ENCODE results near the gene MMAB. TPM values are rescaled to one million over a fixed set of nuclear protein-coding genes. Genes with fewer than 3 reads are reported as not detected.

The MMAB gene
- total and polyA plus RNA-seq, 5 donors = 37.0 to 50.7 (median 43.4) TPM

DNA sequence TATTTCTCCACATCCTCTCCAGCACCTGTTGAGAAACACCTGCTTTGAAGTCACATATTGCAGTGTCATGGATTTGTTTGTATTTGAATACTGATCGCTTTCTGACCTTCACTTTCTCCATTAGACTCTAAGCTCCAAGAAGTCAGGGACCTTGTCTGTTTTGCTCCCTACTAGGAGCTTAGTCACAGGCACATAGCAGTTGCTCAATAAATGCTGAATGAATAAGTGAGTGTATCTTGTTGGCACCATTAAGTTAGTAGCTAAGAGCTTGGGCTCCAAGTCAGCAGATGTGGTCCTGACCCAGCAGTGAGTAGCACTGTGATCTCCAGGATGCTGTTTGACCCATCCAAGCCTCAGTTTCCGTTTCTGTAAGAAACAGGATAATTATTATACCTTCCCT lies 10.4 kb upstream of the MMAB start:
- Histone ChIP-seq H3K27ac (ENCODE audit: low read length) (no peak overlapping the region), H3K9me3 (ENCODE audit: control insufficient read depth, low read length) (no peaks in the 10 kb centered on the region), H3K4me1 (ENCODE audit: control insufficient read depth, insufficient read depth, low read length) (no peaks in the 10 kb centered on the region), H3K27me3 (ENCODE audit: control insufficient read depth, insufficient read depth) (no peaks in the 10 kb centered on the region), H3K4me3 (ENCODE audit: low read length) (no peak overlapping the region)
- DNase-seq (no peak), ATAC-seq (no peak)
- intact Hi-C loops (cut with DNase I) = no loop called here
- WGBS = 95% methylated on average over 2 of the region's 2 CpGs

DNA sequence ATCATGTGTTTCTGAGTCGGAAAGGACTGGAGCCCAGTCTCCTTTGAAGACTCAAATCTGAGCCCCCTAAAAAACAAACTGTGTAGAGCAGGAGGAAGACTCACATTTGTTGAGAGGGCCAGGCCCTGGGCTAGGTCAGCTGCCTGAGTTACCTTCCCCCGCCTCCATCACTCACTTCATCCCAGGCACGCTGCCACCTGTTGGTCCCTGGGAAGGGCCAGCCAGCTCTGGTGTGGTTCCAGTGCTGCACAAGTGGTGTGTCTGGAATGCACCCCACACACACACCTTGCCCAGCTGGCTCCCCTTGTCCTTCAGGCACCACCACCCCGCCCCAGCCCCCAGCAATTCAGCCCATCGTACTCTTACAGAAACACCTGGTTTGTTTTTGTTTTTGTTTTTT lies 9.3 kb upstream of the MMAB start:
- ATAC-seq = peak in 1 of 2 donors; percentile 8
- intact Hi-C loops (cut with DNase I) = no loop called here
- WGBS = 93% methylated on average over 5 of the region's 5 CpGs

DNA sequence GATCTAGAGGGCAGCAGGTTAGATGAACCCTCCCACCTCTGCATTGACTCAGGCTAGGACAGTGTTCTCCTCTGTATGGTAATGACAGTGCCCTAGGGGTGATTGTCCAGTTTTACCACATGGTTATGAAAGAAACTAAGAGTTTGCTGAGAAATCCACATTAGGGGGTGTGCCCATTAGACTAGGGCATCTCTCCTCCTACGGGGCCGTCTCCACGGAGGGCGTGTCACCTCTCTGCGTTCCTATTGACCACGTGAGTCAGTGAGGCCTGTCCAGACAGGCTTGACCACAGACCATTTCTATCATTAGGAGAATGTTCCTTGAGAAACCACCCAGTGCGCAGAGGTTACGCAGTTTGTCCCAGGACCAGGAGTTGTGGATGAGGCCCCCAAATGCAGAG lies 8.6 kb upstream of the MMAB start:
- Histone ChIP-seq H3K27ac (ENCODE audit: low read length) (no peak overlapping the region), H3K27me3 (ENCODE audit: control insufficient read depth, insufficient read depth) (no peaks in the 10 kb centered on the region), H3K4me3 (ENCODE audit: low read length) (no peak overlapping the region), H3K4me1 (ENCODE audit: control insufficient read depth, insufficient read depth, low read length) (no peaks in the 10 kb centered on the region), H3K9me3 (ENCODE audit: control insufficient read depth, low read length) (no peaks in the 10 kb centered on the region)
- no peak for DNase-seq
- no peak for ATAC-seq
- intact Hi-C loops (cut with DNase I) = no loop called here
- WGBS = 90% methylated on average over 8 of the region's 8 CpGs

More for the DNA sequence above, 9.3 kb upstream of the MMAB start:
- H3K9me3 ChIP-seq (ENCODE audit: control insufficient read depth, low read length) = no peaks in the 10 kb centered on the region
- H3K4me3 ChIP-seq (ENCODE audit: low read length) = no peak overlapping the region
- DNase-seq = no peak
- H3K27me3 ChIP-seq (ENCODE audit: control insufficient read depth, insufficient read depth) = no peaks in the 10 kb centered on the region
- no peaks in the 10 kb centered on the region for H3K4me1 ChIP-seq (ENCODE audit: control insufficient read depth, insufficient read depth, low read length)
- no peak overlapping the region for H3K27ac ChIP-seq (ENCODE audit: low read length)

GRCh38 chr12:109581334-109581691 lies 8.0 kb upstream of the MMAB start:
- WGBS = 91% methylated on average over 18 of the region's 18 CpGs
- intact Hi-C loops (cut with DNase I) = no loop called here
- Histone ChIP-seq H3K4me1 (ENCODE audit: control insufficient read depth, insufficient read depth, low read length) (no peaks in the 10 kb centered on the region), H3K9me3 (ENCODE audit: control insufficient read depth, low read length) (no peaks in the 10 kb centered on the region), H3K27ac (ENCODE audit: low read length) (no peak overlapping the region), H3K27me3 (ENCODE audit: control insufficient read depth, insufficient read depth) (no peaks in the 10 kb centered on the region), H3K4me3 (ENCODE audit: low read length) (no peak overlapping the region)
- ATAC-seq (no peak), DNase-seq (no peak)

GRCh38 chr12:109580684-109581333 lies 7.5 kb upstream of the MMAB start:
- no peaks in the 10 kb centered on the region for H3K27me3 ChIP-seq (ENCODE audit: control insufficient read depth, insufficient read depth)
- 90% methylated on average over 13 of the region's 13 CpGs for WGBS
- H3K4me3 ChIP-seq (ENCODE audit: low read length) = no peak overlapping the region
- no peaks in the 10 kb centered on the region for H3K9me3 ChIP-seq (ENCODE audit: control insufficient read depth, low read length)
- no peak overlapping the region for H3K27ac ChIP-seq (ENCODE audit: low read length)
- H3K4me1 ChIP-seq (ENCODE audit: control insufficient read depth, insufficient read depth, low read length) = no peaks in the 10 kb centered on the region
- ATAC-seq (no peak), DNase-seq (no peak)
- intact Hi-C loops (cut with DNase I) = no loop called here

DNA sequence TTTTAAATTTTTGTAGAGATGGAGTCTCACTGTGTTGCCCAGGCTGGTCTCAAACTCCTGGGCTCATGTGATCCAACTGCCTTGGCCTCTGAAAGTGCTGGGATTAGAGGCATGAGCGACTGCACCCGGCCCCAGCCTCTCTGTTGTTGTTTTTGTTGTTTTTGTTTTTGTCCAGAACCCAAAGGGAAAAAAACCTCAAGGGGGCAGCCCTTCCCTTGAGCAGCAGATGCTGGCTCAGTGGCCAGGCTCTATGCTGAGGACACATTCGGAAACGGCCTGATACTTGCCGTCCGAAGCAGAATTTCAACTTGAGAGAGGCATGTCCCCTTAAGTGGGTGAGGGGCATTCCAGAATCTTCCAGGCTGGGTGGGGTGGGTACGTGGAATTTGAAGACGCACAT lies 7.0 kb upstream of the MMAB start:
- no peak overlapping the region for H3K27ac ChIP-seq (ENCODE audit: low read length)
- no peaks in the 10 kb centered on the region for H3K27me3 ChIP-seq (ENCODE audit: control insufficient read depth, insufficient read depth)
- intact Hi-C loops (cut with DNase I) = no loop called here
- ATAC-seq (no peak), DNase-seq (no peak)
- H3K9me3 ChIP-seq (ENCODE audit: control insufficient read depth, low read length) = no peaks in the 10 kb centered on the region
- 83% methylated on average over 8 of the region's 8 CpGs for WGBS
- no peaks in the 10 kb centered on the region for H3K4me1 ChIP-seq (ENCODE audit: control insufficient read depth, insufficient read depth, low read length)
- no peak overlapping the region for H3K4me3 ChIP-seq (ENCODE audit: low read length)

DNA sequence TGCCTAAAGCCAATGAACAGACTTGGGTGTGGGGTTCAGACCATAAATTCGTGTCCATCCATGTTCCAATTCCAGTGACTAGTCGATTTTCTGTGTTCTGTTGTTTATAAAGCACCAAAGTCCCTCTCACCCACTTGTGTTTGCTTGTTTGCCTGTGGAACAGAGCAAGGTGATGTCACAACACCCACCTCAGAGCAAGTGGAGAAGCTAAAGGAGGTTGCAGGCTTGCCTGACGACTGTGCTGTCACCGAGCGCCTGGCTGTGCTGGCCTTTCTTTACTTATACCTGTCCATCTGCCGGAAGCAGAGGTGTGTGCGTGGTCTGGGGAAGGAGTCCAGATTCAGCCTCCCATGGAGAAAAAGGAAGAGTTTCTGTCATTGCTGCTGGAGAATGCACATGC lies 6.3 kb upstream of the MMAB start:
- Histone ChIP-seq H3K4me1 (ENCODE audit: control insufficient read depth, insufficient read depth, low read length) (no peaks in the 10 kb centered on the region), H3K9me3 (ENCODE audit: control insufficient read depth, low read length) (no peaks in the 10 kb centered on the region), H3K27me3 (ENCODE audit: control insufficient read depth, insufficient read depth) (no peaks in the 10 kb centered on the region), H3K27ac (ENCODE audit: low read length) (no peak overlapping the region), H3K4me3 (ENCODE audit: low read length) (no peak overlapping the region)
- intact Hi-C loops (cut with DNase I) = loop anchor here in 1 of 4 donors (10.0 kb wide), 1 partner anchor 65 kb away; no protein-coding TSS in a partner anchor
- ATAC-seq = no peak
- 89% methylated on average over 7 of the region's 7 CpGs for WGBS
- DNase-seq = no peak

DNA sequence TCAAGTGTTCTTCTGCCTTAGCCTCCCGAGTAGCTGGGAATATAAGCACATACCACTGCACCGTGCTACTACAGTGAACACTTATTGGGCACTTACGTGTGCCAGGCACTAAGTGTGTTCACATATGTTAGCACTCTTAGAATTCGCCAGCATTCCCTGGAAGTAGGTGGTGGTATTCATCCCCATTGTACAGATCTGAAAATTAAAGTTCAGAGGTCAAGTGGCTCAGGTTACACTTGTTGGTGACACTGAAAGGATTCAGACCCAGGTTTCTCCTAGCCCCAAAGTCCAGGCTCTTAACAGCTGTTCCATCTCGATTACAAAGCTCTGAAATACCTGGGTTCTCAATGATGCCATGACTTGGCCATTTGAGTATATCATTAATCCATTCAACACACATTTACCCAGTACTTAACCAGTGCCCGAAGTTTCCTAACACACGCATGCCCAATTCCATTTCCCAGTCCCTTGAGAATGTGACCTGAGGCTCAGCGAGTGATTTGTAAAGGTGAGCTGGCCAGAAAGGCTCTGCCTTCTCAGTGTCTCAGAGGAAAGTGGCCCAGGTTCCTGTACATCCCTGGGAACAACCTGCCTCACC lies 5.1 kb upstream of the MMAB start:
- WGBS = 90% methylated on average over 8 of the region's 8 CpGs
- ATAC-seq (no peak), DNase-seq (no peak)
- peaks cover 4% of the 10 kb centered on the region for H3K4me1 ChIP-seq (ENCODE audit: control insufficient read depth, insufficient read depth, low read length)
- H3K4me3 ChIP-seq (ENCODE audit: low read length) = no peak overlapping the region
- no peaks in the 10 kb centered on the region for H3K9me3 ChIP-seq (ENCODE audit: control insufficient read depth, low read length)
- no peaks in the 10 kb centered on the region for H3K27me3 ChIP-seq (ENCODE audit: control insufficient read depth, insufficient read depth)
- intact Hi-C loops (cut with DNase I) = loop anchor here in 1 of 4 donors (10.0 kb wide), 1 partner anchor 64 kb away; no protein-coding TSS in a partner anchor
- no peak overlapping the region for H3K27ac ChIP-seq (ENCODE audit: low read length)

GRCh38 chr12:109577311-109577710 lies 4.0 kb upstream of the MMAB start:
- intact Hi-C loops (cut with DNase I) = loop anchor here in 1 of 4 donors (10.0 kb wide), 1 partner anchor 63 kb away; no protein-coding TSS in a partner anchor
- H3K27ac ChIP-seq (ENCODE audit: low read length) = no peak overlapping the region
- H3K27me3 ChIP-seq (ENCODE audit: control insufficient read depth, insufficient read depth) = no peaks in the 10 kb centered on the region
- DNase-seq (no peak), ATAC-seq (no peak)
- H3K9me3 ChIP-seq (ENCODE audit: control insufficient read depth, low read length) = no peaks in the 10 kb centered on the region
- H3K4me1 ChIP-seq (ENCODE audit: control insufficient read depth, insufficient read depth, low read length) = peaks cover 4% of the 10 kb centered on the region
- WGBS = 92% methylated on average over 1 of the region's 1 CpG
- no peak overlapping the region for H3K4me3 ChIP-seq (ENCODE audit: low read length)

GRCh38 chr12:109575683-109576082 lies 2.4 kb upstream of the MMAB start:
- no peaks in the 10 kb centered on the region for H3K9me3 ChIP-seq (ENCODE audit: control insufficient read depth, low read length)
- H3K4me1 ChIP-seq (ENCODE audit: control insufficient read depth, insufficient read depth, low read length) = peaks cover 4% of the 10 kb centered on the region
- no peak overlapping the region for H3K4me3 ChIP-seq (ENCODE audit: low read length)
- WGBS = 88% methylated on average over 3 of the region's 3 CpGs
- intact Hi-C loops (cut with DNase I) = loop anchor here in 1 of 4 donors (10.0 kb wide), 1 partner anchor 61 kb away; no protein-coding TSS in a partner anchor
- DNase-seq (no peak), ATAC-seq (no peak)
- H3K27ac ChIP-seq (ENCODE audit: low read length) = no peak overlapping the region
- H3K27me3 ChIP-seq (ENCODE audit: control insufficient read depth, insufficient read depth) = no peaks in the 10 kb centered on the region

GRCh38 chr12:109573914-109574244 lies 575 bp upstream of the MMAB start:
- no peaks in the 10 kb centered on the region for H3K9me3 ChIP-seq (ENCODE audit: control insufficient read depth, low read length)
- ATAC-seq = no peak
- peaks cover 4% of the 10 kb centered on the region for H3K4me1 ChIP-seq (ENCODE audit: control insufficient read depth, insufficient read depth, low read length)
- intact Hi-C loops (cut with DNase I) = loop anchor here in 1 of 4 donors (10.0 kb wide), 1 partner anchor 59 kb away; no protein-coding TSS in a partner anchor
- H3K27me3 ChIP-seq (ENCODE audit: control insufficient read depth, insufficient read depth) = no peaks in the 10 kb centered on the region
- 1% methylated on average over 13 of the region's 13 CpGs for WGBS
- H3K27ac ChIP-seq (ENCODE audit: low read length) = peak overlapping the region; percentile 32
- no peak for DNase-seq
- peak overlapping the region; percentile 94 for H3K4me3 ChIP-seq (ENCODE audit: low read length)

Measured in right cardiac atrium (tissue), 5 donors.